HG03520 (cell line): ENCODE data around the gene VAV1.
"Not testable (repeated sequence)": the region's sequence is repeated elsewhere in the genome, so short reads cannot be mapped to it uniquely, and the experiment has no call there.

Source experiments
- ATAC-seq: cut with Tn5 transposase; IDR thresholded peaks from one replicate; pipeline ENCODE4 v1.9.1; 2021; ENCODE audit warnings: mild to moderate bottlenecking, moderate library complexity; ENCODE audit not compliant: unreplicated experiment

The VAV1 gene

GRCh38 chr19:6736917-6737283 is 35.6 kb upstream of the VAV1 start:
- ATAC-seq = no peak

- ATAC-seq = peak; percentile 65
Observed at GRCh38 chr19:6737284-6737872, 35.1 kb upstream of the VAV1 start, which contains the start of gene GPR108. Gene GPR108, minus strand, starts transcription at chr19:6737580. Its CDS starts 4 bp downstream, at chr19:6737576.

DNA sequence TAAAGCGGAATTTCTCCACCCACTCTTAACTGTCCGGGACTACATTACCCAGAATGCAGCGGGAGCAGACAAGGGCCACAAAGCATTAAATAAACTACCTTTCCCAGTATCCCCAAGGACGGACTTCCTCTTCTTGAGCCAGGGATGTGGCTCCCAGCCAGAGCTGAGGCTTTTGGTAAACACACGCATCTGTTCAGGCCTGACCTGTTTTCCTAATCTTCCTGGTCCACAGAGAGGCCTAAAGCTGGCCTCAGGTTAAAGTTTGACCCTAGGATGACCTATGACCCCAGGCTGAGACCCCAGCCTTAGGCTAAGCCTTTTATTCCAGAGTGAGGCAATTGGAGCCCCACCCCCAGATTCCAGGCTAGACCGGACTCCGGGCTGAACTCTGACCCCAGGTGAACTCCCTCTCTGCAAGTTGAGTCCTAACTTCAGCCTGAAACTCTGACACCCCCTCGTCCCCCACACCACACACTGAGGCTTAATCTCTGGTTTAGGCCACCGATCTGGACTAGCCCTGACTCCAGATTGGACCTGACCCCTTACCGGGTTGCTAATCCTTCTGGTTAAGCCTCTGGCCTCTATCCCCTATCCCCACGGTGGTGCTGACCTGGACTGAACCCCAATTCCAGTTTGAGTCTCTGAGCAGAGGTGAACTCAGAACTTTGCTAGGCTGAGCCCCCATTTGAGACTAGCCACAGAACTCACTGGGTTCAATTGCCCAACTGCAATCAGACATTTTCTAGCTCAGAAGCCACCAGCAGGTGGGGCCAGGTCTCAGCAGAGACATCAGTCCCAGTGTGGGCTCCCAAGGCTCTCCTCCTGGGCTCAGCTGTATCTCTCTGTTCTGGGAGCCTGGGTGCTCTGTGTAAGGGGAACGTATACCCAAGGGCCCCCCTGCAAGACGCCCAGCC is 34.4 kb upstream of the VAV1 start:
- no peak for ATAC-seq

DNA sequence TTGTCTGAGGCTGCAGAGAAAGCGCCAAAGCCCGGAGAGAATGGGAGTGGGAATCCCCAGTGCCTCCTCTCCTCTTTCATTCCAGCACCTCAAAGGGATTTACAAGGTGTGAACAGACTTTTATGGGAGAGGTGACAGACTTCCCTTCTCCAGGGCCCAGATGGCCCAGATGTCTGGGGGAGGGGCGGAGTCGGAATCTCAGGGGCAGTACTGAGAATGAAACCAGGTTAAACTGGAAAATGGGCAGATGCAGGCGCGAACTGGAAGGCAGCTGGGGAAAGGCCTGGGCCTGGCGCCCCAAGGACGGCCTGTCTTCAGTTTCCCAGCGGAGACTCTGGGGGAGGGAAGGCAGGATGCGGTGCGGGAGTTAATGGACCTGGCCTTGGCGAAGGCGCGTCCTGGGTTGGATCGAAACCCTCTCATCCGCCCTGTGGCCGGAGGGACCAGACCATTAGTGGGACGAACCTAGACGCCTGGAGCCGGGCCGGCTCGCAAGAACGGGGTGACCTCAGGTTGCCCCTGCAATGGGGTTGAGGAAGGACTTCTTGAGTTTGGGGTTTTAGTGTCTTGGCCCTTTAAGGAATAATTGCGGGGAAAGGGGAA is 33.6 kb upstream of the VAV1 start:
- no peak for ATAC-seq

GRCh38 chr19:6739390-6739882 is 33.1 kb upstream of the VAV1 start, which contains the start of gene TRIP10:
Gene TRIP10, plus strand, starts transcription at chr19:6739680. Its CDS starts 82 bp downstream, at chr19:6739762.
- no peak for ATAC-seq

- no peak for ATAC-seq
Observed at GRCh38 chr19:6739883-6740588, 32.5 kb upstream of the VAV1 start.

DNA sequence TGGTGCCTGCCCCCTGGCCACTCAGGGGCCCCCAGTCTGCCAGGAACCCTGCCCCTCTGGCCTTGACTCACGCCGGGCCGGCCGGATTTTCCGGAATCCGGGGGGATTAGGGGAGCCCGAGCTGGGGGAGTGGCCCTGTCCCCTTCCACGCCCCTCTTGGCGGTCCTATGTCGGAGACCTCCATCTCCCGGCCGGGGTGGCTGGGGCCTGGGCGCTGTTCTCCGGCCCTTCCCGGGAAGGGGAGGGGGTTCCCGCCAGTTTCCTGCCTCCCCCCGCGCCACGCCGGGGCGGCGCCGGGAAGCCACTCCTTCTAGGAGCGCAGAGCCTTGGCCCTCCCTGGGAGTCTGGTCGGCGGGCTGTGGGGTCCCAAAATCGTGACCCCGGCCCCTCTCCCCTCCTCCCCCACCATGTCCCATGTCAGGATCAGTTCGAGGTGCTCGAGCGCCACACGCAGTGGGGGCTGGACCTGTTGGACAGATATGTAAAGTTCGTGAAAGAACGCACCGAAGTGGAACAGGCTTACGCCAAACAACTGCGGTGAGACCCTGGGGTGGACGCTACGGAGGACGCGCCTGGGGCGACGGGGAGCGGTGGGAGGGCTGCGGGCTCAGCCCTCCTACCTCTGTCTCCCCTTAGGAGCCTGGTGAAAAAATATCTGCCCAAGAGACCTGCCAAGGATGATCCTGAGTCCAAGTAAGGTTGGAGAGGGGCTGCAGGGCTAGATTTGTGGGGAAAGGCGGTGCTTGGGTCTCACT is 31.7 kb upstream of the VAV1 start:
- no peak for ATAC-seq

- ATAC-seq = no peak
Observed at GRCh38 chr19:6743066-6743465, 29.4 kb upstream of the VAV1 start.

DNA sequence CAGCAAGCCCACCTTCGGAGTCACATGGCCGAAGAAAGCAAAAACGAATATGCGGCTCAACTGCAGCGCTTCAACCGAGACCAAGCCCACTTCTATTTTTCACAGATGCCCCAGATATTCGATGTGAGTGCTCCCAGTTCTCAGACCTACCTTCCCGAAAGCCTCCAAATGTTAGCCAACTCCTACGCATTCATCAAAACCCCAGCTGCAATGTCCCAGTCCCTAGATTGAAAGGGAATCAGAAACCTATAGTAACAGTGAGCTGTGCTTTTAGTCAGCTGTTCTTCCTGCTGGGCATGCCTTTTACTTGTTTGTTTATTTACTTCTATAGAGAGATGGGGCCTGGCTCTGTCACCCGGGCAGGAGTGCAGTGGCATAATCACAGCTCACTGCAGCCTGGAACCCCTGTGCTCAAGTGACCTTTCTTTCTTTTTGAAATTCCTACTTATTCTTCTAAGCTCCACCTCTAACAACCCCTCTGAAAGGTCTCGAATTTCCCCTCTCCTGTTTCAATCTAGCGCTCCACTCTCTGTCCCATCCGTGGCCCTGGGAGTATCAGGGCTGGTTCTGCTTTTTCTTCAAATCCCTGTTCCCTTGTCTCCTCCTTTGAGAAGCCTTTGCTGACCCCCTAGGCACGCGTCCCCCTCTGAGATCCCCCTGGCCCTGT is 28.7 kb upstream of the VAV1 start:
- no peak for ATAC-seq

- ATAC-seq = no peak
Observed at GRCh38 chr19:6744381-6745301, 27.9 kb upstream of the VAV1 start.

- ATAC-seq = no peak
Observed at GRCh38 chr19:6745965-6746364, 26.5 kb upstream of the VAV1 start.

GRCh38 chr19:6748543-6748942 is 24.0 kb upstream of the VAV1 start:
- not testable (repeated sequence) for ATAC-seq

DNA sequence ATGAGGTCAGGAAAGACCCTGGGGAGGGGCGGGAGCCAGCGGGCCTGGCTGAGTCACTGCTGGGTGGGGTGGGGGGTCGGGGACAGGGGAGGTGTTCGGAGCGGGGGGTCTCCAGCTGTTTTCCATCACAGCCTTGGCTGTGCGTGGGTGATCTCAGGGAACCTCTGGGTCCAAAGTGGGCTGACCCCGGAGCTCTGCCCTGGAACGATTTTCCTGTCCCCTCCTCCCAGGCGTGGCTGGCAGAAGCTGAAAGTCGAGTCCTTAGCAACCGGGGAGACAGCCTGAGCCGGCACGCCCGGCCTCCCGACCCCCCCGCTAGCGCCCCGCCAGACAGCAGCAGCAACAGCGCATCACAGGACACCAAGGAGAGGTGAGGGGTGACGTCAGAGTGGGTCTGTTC is 22.4 kb upstream of the VAV1 start:
- no peak for ATAC-seq

DNA sequence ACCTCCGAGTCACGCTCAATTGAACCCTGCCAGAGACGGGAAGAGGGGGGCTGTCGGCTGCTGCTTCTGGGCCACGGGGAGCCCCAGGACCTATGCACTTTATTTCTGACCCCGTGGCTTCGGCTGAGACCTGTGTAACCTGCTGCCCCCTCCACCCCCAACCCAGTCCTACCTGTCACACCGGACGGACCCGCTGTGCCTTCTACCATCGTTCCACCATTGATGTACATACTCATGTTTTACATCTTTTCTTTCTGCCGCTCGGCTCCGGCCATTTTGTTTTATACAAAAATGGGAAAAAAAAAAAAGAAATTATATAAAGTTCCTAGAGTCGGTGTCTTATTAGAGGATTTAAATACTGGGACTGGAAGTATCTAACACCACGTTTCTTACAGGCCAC is 21.3 kb upstream of the VAV1 start:
- ATAC-seq = no peak

GRCh38 chr19:6752256-6753177 is 20.0 kb upstream of the VAV1 start:
- no peak for ATAC-seq

DNA sequence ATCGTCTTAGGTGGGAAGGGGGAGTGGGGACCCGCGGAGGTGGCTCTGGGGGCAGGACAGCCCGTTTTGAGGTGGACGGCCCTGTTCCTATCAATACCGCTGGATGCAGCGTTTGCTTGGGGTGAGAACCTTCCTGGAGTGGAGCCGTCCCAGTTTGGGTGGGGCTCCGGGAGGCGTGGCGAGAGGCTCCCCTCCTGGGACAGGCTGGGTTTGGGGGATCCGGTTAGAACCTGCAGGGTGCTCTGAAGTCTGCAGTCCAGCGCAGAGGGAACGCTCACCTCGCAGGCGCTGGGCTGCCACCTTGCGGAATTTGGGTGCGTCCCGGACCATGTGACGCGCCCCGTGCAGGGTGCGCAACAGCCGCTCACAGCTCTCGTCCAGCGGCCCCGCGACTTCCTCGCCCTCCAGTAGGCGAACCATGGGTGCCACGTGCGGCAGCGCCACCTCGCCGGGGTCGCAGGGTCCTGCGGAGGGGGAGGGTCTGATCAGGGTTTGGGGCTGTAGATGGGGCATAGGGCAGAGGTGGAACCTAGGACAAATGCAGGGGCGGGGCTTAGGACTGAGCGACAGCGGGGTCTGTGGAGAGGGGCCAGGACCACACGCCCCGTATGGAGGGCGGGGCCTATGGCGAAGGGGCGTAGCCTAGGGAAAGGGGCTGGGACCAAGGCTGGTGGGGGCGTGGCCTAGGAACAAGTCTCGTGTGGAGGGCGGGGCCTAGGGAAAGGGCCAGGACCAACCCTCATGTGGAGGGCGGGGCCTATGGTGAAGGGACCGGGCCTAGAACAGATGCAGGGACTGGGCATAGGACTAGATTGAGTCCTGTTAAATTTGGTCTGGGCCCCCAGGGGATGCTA is 19.1 kb upstream of the VAV1 start:
- ATAC-seq = peak; percentile 71

DNA sequence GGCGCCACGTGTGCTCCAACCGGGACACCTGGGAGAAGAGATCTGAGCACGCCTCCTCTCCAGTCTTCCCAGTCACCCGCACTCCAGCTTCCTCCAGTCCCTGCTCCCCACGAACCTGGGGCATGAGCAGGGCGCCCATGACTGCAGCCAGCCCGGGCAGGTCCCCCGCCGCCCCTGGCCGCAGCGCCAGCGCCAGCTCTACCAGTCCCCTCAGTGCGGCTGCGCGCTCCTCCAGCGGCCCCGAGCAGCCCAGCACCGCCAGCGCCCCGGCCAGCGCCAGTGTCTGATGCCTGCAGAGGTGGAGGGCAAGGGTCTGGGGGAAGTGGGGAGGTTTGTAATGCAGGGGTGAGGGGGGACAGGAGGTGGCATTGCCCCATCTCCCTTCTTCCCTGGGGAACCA is 18.4 kb upstream of the VAV1 start:
- no peak for ATAC-seq
